GM12874 (cell line): ENCODE data around the gene TMEM132A.

ENCODE experiments used
- TF ChIP-seq, protein P1 (sequence below): IDR thresholded peaks from 2 replicates; pipeline ENCODE4 v1.5.1; 2011; ENCODE audit warnings: low read depth, mild to moderate bottlenecking, control low read depth, low read length, moderate library complexity; ENCODE audit not compliant: insufficient read depth

The TMEM132A gene

GRCh38 chr11:60899046-60899936 lies 25.0 kb upstream of the TMEM132A start:
- TF ChIP-seq, protein P1, sequence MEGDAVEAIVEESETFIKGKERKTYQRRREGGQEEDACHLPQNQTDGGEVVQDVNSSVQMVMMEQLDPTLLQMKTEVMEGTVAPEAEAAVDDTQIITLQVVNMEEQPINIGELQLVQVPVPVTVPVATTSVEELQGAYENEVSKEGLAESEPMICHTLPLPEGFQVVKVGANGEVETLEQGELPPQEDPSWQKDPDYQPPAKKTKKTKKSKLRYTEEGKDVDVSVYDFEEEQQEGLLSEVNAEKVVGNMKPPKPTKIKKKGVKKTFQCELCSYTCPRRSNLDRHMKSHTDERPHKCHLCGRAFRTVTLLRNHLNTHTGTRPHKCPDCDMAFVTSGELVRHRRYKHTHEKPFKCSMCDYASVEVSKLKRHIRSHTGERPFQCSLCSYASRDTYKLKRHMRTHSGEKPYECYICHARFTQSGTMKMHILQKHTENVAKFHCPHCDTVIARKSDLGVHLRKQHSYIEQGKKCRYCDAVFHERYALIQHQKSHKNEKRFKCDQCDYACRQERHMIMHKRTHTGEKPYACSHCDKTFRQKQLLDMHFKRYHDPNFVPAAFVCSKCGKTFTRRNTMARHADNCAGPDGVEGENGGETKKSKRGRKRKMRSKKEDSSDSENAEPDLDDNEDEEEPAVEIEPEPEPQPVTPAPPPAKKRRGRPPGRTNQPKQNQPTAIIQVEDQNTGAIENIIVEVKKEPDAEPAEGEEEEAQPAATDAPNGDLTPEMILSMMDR: peak; percentile 89

- TF ChIP-seq, protein P1: no peak
Measured at GRCh38 chr11:60899977-60900376, 24.3 kb upstream of the TMEM132A start.

- TF ChIP-seq, protein P1: no peak
Measured at GRCh38 chr11:60900673-60901404, 23.4 kb upstream of the TMEM132A start.

GRCh38 chr11:60902625-60903024 lies 21.6 kb upstream of the TMEM132A start:
- TF ChIP-seq, protein P1: no peak

DNA sequence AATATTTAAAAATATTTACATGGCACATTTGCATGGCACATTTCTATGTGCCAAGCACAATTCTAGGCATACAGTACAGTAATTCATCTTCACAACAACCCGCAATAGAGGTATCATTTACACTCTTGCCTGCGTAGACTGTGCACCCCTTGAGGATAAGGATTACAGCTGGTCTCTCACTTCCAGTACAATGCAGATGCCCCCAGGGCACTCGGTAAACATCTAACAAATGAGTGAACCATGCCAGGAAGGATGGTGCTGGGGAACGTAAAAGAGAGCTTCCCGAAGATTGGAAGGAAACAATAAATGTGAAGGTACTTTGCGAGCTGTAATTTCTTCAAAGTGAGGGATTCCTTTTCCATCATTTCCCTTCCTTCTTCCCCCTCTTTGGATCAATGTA lies 19.2 kb upstream of the TMEM132A start:
- TF ChIP-seq, protein P1: no peak

GRCh38 chr11:60905551-60906113 lies 18.6 kb upstream of the TMEM132A start:
- TF ChIP-seq, protein P1: no peak
